NK-92 treated with Interleukin-12 subunit alpha and Interleukin-12 subunit beta, amount 100 ng/mL, for 24 hours (cell line): Measurements from ENCODE around the gene RHBDD1.
A peak's percentile ranks its signal among the peaks of the same experiment; 100 is the strongest.
"Not testable (repeated sequence)": the region's sequence is repeated elsewhere in the genome, so short reads cannot be mapped to it uniquely, and the experiment has no call there.

ENCODE experiments used
- DNase-seq: peaks from one replicate; lab custom pipeline; 2025; lab: John Stamatoyannopoulos, UW

RHBDD1 gene

DNA sequence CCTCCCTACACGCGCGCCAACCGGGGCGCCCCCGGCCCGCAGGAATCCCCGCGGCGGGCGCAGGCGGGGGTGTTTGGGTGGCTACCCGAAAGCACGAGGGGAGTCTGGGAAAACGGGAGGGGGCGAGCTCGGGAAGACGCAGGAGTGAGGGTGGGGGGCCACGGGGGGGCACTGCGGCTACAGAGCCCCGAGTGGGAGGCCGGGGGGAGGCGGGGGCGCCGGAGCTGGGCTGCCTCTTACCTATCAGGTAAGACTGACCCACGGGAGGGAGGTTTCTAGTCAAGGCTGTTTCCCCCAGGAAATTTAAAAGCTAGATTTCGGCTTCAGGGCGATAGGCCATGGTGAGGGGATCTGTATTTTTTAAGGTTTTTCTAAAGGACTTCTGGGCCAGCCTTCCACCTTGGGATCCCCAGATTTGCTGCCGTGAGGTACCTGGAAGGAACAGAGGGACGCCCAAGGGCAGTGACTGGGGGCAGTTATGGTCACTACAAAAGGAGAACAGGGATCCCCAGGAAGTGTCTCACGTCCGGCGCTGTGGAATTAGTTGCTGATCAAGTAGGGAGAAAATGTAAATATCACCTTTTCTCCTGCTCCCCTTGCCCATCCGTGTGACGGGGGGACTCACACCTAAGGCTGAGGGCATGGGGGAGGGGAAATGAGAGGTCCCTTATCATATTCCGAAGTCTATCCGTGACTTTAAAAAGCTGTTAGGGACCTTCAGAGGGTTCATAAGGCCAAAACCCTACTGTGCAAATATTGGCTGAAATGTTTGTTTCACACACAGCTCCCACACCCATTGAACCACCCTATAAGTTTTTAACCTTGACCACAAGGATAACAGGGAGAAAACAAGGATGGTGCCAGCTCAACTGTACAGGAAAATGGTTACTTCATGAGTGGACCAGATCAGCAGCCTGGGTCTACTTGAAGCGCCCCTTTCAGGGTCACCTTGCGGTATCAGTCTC, 35.6 kb upstream of the RHBDD1 start:
- peak; percentile 50 for DNase-seq

GRCh38 chr2:226800941-226801784, 34.7 kb upstream of the RHBDD1 start:
- DNase-seq = peak; percentile 83

DNA sequence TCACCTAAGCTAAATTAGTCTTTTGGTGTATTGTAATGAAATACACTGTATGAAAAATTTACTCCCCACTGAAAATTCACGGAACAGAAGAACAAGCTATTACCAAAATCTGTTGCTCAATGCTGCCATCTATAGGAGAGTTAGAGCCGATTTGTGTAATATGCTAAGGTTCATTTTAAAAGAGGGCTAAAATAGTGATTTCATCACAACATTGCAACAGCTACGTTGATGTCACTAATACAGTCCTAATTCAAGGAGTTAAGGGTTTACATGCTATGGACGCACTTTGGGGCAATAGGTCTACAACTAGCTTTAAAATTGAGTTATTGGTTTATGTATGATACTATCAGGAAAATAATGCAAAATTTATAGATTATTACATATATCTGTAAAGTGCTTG, 33.3 kb upstream of the RHBDD1 start:
- no peak for DNase-seq

DNA sequence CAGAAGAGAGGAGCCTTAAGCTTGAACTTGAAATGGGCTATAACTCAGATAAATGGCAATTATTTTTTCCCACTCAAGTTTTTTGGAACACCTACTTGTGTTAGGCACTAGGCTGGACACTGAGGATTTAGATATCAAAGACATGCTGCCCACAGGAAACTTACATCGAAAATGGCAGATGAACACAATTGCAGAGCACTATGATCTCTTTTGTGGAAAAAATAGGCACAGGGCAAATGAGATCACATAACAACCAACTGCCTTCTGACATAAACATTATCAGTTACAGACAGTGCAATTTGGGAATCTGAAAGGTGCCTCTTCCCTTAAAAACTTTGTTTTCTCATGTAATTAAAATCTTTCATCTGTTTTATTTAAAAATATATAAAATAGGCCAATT, 32.4 kb upstream of the RHBDD1 start:
- no peak for DNase-seq

DNA sequence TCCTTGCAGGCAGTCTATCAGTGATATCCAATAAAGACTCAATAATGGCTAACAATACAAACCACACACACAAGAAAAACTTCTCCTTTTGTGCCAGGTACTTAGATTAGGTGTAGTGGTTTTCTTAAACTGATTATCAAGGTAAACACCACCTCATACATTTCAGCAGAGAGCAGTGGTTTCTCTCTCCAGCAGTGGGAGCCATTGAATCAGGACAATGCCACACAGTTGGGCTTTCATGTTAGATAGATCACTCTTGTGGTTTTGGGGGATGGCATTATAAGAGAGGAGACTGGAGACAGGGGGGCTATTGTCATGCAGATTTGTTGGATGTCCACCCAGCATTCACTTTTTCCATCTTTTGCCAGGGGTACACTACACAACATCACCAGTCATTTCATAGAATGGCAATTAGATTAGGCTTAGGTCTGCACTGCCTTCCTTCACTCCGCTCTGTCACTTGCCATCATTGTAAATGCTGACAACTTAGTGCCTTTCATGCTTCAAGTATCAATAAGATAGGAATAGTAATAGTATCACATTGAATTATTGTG, 22.6 kb upstream of the RHBDD1 start:
- DNase-seq = no peak

- DNase-seq = no peak
These were observed 16.9 kb upstream of the RHBDD1 start for GRCh38 chr2:226818930-226819329.

GRCh38 chr2:226825056-226825455, 10.8 kb upstream of the RHBDD1 start:
- no peak for DNase-seq

- DNase-seq = no peak
These were observed 7.7 kb upstream of the RHBDD1 start for GRCh38 chr2:226828191-226828590.

- DNase-seq = no peak
These were observed 5.9 kb upstream of the RHBDD1 start for GRCh38 chr2:226829721-226830631.

- no peak for DNase-seq
These were observed 4.6 kb upstream of the RHBDD1 start for GRCh38 chr2:226831266-226831665.

GRCh38 chr2:226832061-226832460, 3.8 kb upstream of the RHBDD1 start:
- DNase-seq = no peak

DNA sequence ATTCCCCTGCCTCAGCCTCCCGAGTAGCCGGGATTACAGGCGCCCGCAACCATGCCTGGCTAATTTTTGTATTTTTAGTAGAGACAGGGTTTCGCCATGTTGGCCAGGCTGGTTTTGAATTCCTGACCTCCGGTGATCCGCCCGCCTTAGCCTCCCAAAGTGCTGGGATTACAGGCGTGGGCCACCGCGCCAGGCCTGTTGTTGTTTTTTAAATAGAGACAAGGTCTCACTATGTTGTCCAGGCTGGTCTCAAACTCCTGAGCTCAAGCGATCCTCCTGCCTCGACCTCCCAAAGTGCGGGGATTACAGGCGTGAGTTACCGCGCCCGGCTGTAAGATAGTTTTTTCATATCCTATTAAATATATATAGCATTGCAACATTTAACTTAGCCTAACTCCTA, 974 bp upstream of the RHBDD1 start:
- not testable (repeated sequence) for DNase-seq

GRCh38 chr2:226835420-226835795, 446 bp upstream of the RHBDD1 start:
- DNase-seq = peak; percentile 59

GRCh38 chr2:226836548-226836885, 663 bp downstream of the RHBDD1 start:
- no peak for DNase-seq

DNA sequence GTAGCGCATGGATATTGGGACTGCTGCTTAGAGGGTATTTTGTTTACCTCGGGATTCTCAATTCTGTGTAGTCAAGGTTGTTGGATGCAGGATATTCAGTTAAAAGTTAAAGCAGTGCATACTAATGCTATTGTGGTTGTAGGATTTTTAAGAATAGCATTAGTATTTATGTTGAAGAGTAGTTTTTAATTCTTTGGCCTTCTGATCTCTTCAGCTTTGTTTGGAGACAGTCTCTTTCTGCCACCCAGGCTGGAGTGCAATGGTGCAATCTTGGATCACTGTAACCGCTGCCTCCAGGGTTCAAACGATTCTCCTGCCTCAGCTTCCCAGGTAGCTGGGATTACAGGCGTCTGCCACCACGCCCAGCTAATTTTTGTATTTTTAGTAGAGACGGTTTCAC, 1.5 kb downstream of the RHBDD1 start:
- DNase-seq = no peak

GRCh38 chr2:226837787-226838603, 2.1 kb downstream of the RHBDD1 start:
- DNase-seq = no peak

DNA sequence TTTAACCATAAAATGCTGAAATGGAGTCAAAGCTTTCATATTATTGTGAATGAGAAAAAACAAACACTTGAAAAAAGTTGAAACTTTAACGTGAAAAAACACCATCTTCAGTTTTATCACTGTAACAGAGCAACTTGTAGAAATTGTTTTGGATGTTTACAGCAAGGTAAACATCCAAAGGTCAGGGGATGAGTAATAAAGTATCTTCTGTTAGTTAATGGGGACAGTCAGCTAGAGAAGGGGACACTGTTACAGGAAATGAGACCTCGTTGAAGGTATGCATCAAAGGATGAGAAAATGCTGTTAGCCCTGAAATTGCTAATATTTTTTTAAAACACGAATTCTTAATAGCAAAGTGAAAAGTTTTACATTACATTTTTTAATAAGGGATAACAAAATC, 2.9 kb downstream of the RHBDD1 start:
- no peak for DNase-seq

DNA sequence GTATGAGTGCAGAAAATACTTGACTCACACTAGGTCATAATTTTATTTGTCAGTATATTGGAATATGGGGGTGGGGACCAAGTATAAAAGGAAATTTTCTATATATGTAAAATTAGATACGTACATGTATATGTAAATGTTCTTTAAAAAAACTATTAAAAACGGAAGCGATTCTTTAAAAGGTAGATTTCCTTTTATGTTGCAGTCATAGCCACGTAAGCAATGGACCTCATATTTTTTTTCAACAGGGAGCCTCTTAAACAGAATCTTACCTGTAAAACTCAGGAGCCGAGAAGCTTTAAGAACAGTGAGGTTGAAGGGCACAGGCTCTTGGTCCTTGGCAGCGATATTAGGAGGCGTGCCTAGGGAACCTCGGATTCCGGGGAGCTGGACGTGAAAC, 3.3 kb downstream of the RHBDD1 start:
- no peak for DNase-seq

DNA sequence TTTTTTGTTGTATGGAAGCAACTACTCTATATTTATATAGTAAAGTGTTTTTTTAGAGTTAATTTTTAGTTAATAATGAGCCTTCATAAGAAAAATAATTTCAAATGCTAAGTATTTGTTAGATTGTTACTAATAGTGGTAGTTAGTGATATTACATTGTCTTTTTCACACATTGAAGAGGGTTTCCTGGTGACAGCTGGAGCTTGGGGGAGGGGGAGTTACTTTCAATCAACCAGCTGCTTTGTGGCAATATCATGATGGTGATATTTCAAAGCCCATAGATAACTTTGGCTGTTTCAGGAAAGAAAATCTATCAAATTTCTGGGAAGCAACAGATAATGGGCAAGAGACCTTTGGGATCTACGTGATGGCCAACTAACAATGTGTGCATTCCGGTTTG, 4.1 kb downstream of the RHBDD1 start:
- no peak for DNase-seq

DNA sequence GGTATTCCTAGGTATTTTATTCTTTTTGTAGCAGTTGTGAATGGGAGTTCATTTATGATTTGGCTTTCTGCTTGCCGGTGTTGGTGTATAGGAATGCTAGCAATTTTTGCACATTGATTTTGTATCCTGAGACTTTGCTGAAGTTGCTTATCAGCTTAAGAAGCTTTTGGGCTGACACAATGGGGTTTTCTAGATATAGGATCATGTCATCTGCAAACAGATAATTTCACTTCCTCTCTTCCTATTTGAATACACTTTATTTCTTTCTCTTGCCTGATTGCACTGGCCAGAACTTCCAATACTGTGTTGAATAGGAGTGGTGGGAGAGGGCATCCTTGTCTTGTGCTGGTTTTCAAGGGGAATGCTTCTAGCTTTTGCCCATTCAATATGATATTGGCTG, 7.1 kb downstream of the RHBDD1 start:
- not testable (repeated sequence) for DNase-seq
